Midbrain (tissue), 1 donor: ENCODE data around the gene SCGB1D1.

Experiments
- DNase-seq: peaks from one replicate; lab custom pipeline; 2025; lab: John Stamatoyannopoulos, UW

SCGB1D1 gene

DNA sequence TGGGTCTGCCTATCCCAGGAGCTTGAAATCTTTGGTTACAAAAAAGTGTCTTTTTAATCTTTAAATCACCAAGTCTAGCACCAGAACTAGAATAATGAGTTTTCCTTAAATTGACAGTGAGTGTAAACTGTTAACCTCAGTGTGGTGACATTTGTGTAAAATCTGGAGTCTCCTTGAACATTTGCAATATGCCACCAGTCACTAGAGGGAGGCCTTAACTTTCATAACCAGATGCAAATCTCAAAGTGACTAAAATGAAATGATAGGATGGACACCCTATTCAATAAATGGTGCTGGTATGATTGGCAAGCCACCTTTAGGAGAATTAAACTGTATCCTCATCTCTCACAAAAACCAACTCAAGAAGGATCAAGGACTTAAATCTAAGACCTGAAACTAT is 43.7 kb downstream of the SCGB1D1 start:
- no peak for DNase-seq

DNA sequence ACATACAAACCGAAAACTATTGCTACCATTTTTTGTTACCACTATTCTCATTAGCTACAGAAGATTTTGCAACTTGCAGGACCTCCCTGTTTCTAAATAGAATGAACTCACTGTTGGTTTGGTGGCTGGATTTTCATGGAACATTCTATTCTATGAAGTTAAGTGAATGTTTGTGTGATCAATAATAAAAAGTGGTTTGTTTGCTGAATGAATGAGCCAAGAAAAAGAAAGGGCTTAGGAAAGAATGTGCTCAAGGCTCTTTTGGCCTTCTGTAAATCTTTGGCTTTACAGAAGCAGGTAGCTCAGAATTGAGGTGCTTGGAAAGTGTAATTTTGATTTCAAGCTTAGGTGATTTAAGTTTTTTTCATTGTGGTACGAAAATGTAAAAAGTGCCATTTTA is 46.2 kb downstream of the SCGB1D1 start:
- DNase-seq, result no peak

DNA sequence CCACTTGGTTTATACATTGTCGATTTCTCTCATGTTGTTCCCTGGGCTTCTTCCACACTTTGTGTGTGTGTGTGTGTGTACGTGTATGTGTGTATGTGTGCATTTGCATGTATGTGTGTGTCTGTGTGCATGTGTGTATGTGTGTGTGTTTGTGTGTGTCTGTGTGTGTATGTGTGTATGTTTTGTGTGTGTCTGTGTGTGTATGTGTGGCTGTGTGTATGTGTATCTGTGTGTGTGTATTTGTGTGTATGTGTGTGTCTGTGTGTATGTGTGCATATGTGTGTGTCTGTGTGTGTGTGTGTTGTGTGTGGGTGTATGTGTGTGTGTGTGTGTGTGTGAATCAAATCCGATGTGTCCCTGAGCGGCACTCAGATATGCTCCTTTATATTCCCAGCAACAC is 47.5 kb downstream of the SCGB1D1 start:
- DNase-seq, result no peak

DNA sequence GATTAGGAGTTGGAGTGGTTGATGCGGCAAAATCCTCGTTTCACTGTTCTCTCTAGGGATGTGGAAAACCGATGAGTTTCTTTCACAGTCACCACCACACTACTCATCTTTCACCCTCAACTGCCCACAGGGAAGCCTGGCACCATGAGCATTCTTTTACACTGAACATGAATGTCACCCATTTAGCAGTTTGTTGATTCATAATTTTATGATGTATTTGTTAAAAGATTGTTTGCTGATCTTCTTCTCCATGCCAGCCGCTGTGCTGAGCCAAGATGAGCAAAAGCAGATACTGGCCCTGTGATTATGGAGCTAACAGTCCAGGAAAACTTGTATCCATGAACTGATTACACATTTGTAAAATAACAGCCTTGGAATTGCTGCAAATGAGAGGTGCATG is 48.1 kb downstream of the SCGB1D1 start:
- DNase-seq, result no peak

DNA sequence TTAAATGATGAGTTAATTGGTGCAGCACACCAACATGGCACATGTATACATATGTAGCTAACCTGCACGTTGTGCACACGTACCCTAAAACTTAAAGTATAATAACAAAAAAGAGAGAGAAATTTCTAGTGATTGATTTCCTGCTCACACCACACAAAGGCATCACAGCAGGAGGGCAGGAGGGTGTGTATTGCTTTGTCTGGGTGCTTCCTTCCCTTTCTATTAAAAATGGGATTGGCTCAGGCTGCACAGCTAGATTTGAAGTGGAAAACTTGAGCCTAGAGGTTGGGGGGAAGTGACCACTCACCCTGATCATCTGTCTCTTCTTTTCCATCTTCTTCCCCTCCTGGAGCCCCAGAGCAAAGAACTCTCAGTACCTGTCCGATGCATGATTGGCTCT is 51.1 kb downstream of the SCGB1D1 start:
- no peak for DNase-seq

DNA sequence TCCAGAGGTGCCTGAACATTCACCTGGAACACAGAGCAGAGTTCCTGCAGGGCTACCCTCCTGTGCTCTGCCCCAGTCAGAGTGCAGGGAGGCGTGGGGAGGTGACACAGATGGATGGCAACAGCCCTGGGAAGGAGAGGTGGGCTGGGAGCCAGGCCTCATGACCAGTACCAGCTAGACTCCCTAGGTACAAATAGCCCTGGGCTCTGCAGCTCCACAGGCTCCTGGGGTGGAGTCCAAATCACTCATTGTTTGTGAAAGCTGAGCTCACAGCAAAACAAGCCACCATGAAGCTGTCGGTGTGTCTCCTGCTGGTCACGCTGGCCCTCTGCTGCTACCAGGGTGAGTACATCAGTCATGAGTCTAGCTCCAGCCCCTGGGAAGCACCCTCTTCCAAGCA is 52.0 kb downstream of the SCGB1D1 start, which contains the start of gene SCGB1D2:
Gene SCGB1D2, plus strand, starts transcription at position 219 of the 400 bp plus-strand sequence. Its CDS starts 69 bp downstream, at position 288.
- peak; percentile 37 for DNase-seq
